AG04450 (cell line): ENCODE results near the gene PACRG. TPM values are rescaled to one million over a fixed set of nuclear protein-coding genes. Genes with fewer than 3 reads are reported as not detected.

Experiments
- CTCF ChIA-PET: fragments of 300-600, 350-600 bp; formaldehyde crosslinking; extraction: SDS; loops from one replicate; lab custom pipeline; 2022; ENCODE audit warnings: antibody characterized with exemption, inconsistent platforms; lab: Charles Lee
- POLR2A ChIA-PET: fragments of 350-600 bp; formaldehyde crosslinking; extraction: SDS; loops from one replicate; lab custom pipeline; 2021; ENCODE audit warnings: antibody characterized with exemption, inconsistent platforms; lab: Yijun Ruan, JAX
- DNase-seq: peaks from one replicate; pipeline ENCODE4 v3.0.0-alpha.2; 2011; ENCODE audit warnings: low read depth, low spot score
- H3K27ac ChIP-seq: one replicate; pipeline ENCODE4 v1.5.1; 2012; ENCODE audit warnings: low read depth, low read length, control low read depth
- H3K27me3 ChIP-seq: one replicate; pipeline ENCODE4 v1.6.0; 2012; ENCODE audit warnings: low read length; ENCODE audit not compliant: control insufficient read depth, insufficient read depth
- H3K4me3 ChIP-seq: 2 replicates; pipeline ENCODE4 v1.5.1; 2011; ENCODE audit warnings: mild to moderate bottlenecking, low read depth, low read length, control low read depth
- H3K9me3 ChIP-seq: 2 replicates; pipeline ENCODE4 v1.5.1; 2012; ENCODE audit warnings: low read length; ENCODE audit not compliant: control insufficient read depth, insufficient read depth
- polyA plus RNA-seq: library from polyadenylated mRNA; depleted of rRNA; stranded (reverse); fragments of >200 nt; gene quantifications from 2 replicates; pipeline ENCODE4 v1.2.3, GENCODE V29; 2011
- TF ChIP-seq, protein P1 (sequence below): IDR thresholded peaks from 2 replicates; pipeline ENCODE4 v1.5.1; 2011; ENCODE audit warnings: low read depth, low read length, control low read depth, inconsistent platforms

The PACRG gene
- polyA plus RNA-seq, 1 experiment: not detected

- ChIA-PET CTCF (no interaction called here), POLR2A (no interaction called here)
- Histone ChIP-seq H3K9me3 (peaks cover 28% of the 10 kb centered on the region), H3K27ac (no peak overlapping the region), H3K27me3 (no peaks in the 10 kb centered on the region), H3K4me3 (no peak overlapping the region)
- TF ChIP-seq, protein P1, sequence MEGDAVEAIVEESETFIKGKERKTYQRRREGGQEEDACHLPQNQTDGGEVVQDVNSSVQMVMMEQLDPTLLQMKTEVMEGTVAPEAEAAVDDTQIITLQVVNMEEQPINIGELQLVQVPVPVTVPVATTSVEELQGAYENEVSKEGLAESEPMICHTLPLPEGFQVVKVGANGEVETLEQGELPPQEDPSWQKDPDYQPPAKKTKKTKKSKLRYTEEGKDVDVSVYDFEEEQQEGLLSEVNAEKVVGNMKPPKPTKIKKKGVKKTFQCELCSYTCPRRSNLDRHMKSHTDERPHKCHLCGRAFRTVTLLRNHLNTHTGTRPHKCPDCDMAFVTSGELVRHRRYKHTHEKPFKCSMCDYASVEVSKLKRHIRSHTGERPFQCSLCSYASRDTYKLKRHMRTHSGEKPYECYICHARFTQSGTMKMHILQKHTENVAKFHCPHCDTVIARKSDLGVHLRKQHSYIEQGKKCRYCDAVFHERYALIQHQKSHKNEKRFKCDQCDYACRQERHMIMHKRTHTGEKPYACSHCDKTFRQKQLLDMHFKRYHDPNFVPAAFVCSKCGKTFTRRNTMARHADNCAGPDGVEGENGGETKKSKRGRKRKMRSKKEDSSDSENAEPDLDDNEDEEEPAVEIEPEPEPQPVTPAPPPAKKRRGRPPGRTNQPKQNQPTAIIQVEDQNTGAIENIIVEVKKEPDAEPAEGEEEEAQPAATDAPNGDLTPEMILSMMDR: no peak
- DNase-seq: no peak
These were observed 449.2 kb downstream of the PACRG start for GRCh38 chr6:163177007-163177406.

DNA sequence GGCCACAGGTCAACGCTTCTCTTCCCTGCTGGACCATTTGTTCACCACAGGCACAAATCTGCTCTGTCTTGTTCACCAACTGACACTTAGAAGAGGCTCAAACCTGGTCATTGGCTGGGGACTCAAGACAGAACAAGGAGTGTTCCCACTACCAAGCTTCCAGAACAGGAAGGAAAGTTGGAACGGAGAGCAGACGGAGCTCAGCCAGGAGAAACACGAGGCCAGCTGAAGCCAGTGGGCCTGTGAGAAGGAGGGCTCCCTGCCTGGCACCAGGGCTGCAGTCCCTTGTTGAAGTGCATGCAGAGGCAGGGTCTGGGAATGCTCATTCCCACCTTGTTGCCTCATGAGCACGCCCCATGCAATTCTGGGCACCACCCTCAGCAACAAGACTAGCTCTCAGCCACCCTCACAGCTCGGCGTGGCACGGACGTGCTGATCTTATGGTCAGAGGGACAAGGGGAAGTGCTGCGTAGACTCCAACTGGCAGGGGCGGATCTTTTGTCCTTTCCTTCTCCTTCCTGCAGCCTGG, 450.2 kb downstream of the PACRG start:
- Histone ChIP-seq H3K27ac (no peak overlapping the region), H3K4me3 (no peak overlapping the region), H3K27me3 (no peaks in the 10 kb centered on the region), H3K9me3 (peaks cover 28% of the 10 kb centered on the region)
- TF ChIP-seq, protein P1: no peak
- ChIA-PET CTCF (no interaction called here), POLR2A (no interaction called here)
- no peak for DNase-seq

DNA sequence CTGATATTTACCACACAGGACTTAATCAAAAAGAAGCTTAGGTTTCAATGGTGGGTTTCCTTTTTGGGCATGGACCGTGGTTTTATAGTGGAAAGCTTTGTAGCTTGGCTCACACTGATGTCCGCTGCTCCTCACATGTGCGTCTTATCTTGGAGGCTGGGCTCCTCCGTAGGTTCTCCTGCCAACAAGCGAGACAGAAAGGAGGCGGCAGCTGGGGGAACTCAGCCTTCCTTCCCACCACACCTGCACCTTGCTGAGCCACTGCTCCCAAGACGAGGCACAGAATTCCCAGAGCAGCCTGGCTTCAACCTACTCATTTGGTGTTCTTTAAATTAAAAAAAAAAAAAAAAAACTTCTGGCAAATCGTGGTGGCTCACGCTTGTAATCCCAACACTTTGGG, 451.3 kb downstream of the PACRG start:
- ChIA-PET POLR2A (no interaction called here), CTCF (no interaction called here)
- DNase-seq: no peak
- TF ChIP-seq, protein P1: no peak
- H3K27me3 ChIP-seq: no peaks in the 10 kb centered on the region
- H3K4me3 ChIP-seq: no peak overlapping the region
- peaks cover 28% of the 10 kb centered on the region for H3K9me3 ChIP-seq
- no peak overlapping the region for H3K27ac ChIP-seq

- TF ChIP-seq, protein P1: no peak
- H3K4me3 ChIP-seq: no peak overlapping the region
- H3K9me3 ChIP-seq: peaks cover 28% of the 10 kb centered on the region
- ChIA-PET POLR2A (no interaction called here), CTCF (no interaction called here)
- no peaks in the 10 kb centered on the region for H3K27me3 ChIP-seq
- H3K27ac ChIP-seq: no peak overlapping the region
- DNase-seq: no peak
These were observed 451.9 kb downstream of the PACRG start for GRCh38 chr6:163179721-163180120.

GRCh38 chr6:163180874-163181541, 453.2 kb downstream of the PACRG start:
- TF ChIP-seq, protein P1: peak; percentile 20; the same call in 1 of the 2 replicates
- H3K27ac ChIP-seq: no peak overlapping the region
- no peak for DNase-seq
- peaks cover 28% of the 10 kb centered on the region for H3K9me3 ChIP-seq
- H3K27me3 ChIP-seq: no peaks in the 10 kb centered on the region
- POLR2A ChIA-PET: no interaction called here
- H3K4me3 ChIP-seq: no peak overlapping the region
- CTCF ChIA-PET: no interaction called here
